Measurements from ENCODE around the gene KIR2DL3. TPM values are rescaled to one million over a fixed set of nuclear protein-coding genes. Genes with fewer than 3 reads are reported as not detected.

Gene KIR2DL3
- total RNA-seq, 4 donors from 2014 or later, result not detected

DNA sequence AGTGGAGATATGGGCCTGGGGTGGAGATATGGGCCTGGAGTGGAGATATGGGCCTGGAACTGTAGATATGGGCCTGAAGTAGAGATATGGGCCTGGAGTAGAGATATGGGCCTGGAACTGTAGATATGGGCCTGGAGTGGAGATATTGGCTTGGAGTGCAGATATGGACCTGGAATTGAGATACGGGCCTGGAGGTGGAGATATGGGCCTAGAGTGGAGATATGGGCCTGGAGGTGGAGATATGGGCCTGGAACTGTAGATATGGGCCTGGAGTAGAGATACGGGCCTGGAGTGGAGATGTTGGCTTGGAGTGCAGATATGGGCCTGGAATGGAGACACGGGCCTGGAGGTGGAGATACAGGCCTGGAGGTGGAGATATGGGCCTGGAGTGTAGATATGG is 13.7 kb upstream of the KIR2DL3 start:
- Histone ChIP-seq H3K4me1 (no peaks in the 10 kb centered on the region), H3K4me3 (no peak overlapping the region), H3K9me3 (peaks cover 0 to 9% of the 10 kb centered on the region in 2 donors), H3K36me3 (no peaks in the 10 kb centered on the region), H3K27ac (no peak overlapping the region), H3K27me3 (no peaks in the 10 kb centered on the region)
- TF ChIP-seq, protein P1, sequence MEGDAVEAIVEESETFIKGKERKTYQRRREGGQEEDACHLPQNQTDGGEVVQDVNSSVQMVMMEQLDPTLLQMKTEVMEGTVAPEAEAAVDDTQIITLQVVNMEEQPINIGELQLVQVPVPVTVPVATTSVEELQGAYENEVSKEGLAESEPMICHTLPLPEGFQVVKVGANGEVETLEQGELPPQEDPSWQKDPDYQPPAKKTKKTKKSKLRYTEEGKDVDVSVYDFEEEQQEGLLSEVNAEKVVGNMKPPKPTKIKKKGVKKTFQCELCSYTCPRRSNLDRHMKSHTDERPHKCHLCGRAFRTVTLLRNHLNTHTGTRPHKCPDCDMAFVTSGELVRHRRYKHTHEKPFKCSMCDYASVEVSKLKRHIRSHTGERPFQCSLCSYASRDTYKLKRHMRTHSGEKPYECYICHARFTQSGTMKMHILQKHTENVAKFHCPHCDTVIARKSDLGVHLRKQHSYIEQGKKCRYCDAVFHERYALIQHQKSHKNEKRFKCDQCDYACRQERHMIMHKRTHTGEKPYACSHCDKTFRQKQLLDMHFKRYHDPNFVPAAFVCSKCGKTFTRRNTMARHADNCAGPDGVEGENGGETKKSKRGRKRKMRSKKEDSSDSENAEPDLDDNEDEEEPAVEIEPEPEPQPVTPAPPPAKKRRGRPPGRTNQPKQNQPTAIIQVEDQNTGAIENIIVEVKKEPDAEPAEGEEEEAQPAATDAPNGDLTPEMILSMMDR (IDR thresholded peaks at IDR 0.05), result no peak
- intact Hi-C loops (cut with DNase I; ENCODE audit: low total_unique reads), result no loop called here
- no peak for DNase-seq

DNA sequence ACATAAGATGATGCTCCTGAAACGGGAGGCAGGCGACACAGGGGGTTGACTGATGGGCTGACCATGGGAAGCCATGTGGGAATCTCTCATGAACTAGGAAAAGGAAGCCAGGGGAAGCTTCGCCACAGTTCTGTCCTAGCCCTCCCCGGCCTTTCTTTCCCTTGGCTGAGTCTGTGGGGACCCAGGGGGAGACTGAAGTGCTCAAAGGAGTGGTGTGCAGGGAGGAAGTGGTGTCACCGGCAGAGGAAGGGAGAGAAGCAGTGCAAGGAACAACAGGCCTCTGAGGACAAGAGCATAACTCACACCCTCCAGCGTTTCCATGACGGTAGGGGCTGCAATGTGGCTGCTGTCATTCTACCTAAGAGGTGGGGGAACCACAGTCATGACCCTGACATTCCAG is 13.0 kb upstream of the KIR2DL3 start:
- H3K9me3 ChIP-seq, result peaks cover 0 to 9% of the 10 kb centered on the region in 2 donors
- no peak overlapping the region for H3K4me3 ChIP-seq
- H3K27ac ChIP-seq, result no peak overlapping the region
- DNase-seq, result no peak
- H3K36me3 ChIP-seq, result no peaks in the 10 kb centered on the region
- TF ChIP-seq, protein P1 (IDR thresholded peaks at IDR 0.05), result no peak
- no peak for TF ChIP-seq POLR2A (IDR thresholded peaks at IDR 0.05)
- intact Hi-C loops (cut with DNase I; ENCODE audit: low total_unique reads), result no loop called here
- H3K27me3 ChIP-seq, result no peaks in the 10 kb centered on the region
- no peaks in the 10 kb centered on the region for H3K4me1 ChIP-seq

DNA sequence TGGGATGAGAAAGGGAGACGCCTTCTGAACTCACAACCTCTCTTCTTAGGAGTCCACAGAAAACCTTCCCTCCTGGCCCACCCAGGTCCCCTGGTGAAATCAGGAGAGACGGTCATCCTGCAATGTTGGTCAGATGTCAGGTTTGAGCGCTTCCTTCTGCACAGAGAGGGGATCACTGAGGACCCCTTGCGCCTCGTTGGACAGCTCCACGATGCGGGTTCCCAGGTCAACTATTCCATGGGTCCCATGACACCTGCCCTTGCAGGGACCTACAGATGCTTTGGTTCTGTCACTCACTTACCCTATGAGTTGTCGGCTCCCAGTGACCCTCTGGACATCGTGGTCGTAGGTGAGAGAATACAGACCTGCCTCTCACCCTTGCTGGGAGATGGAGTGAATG is 10.8 kb upstream of the KIR2DL3 start:
- Histone ChIP-seq H3K9me3 (no peaks in the 10 kb centered on the region), H3K27me3 (no peaks in the 10 kb centered on the region), H3K36me3 (no peaks in the 10 kb centered on the region), H3K4me1 (no peaks in the 10 kb centered on the region), H3K27ac (no peak overlapping the region), H3K4me3 (no peak overlapping the region)
- intact Hi-C loops (cut with DNase I; ENCODE audit: low total_unique reads), result no loop called here
- no peak for DNase-seq
- TF ChIP-seq, protein P1 (IDR thresholded peaks at IDR 0.05), result no peak
- no peak for TF ChIP-seq POLR2A (IDR thresholded peaks at IDR 0.05)

DNA sequence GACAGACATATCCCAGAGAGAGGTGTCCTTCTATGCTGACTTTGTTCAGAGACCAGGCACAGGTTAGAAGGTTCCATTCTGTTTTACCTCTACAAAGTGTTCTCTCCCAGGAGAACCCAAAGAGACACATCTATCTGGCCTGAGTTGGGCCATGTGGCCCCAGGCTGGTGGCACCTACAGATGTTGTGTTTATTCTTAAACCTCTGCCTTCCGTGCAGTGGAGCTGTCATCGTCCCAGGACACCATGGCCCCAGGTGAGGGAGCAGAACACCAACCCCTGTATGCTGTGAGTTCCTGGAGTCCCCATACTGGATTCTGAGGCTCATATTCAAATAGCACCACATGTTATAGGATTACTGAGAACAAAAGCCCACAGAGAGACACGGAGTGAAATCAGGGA is 10.1 kb upstream of the KIR2DL3 start:
- DNase-seq, result no peak
- Histone ChIP-seq H3K4me1 (no peaks in the 10 kb centered on the region), H3K27ac (no peak overlapping the region), H3K9me3 (no peaks in the 10 kb centered on the region), H3K27me3 (no peaks in the 10 kb centered on the region), H3K36me3 (no peaks in the 10 kb centered on the region), H3K4me3 (no peak overlapping the region)
- TF ChIP-seq POLR2A (IDR thresholded peaks at IDR 0.05), result no peak
- TF ChIP-seq, protein P1 (IDR thresholded peaks at IDR 0.05), result no peak
- intact Hi-C loops (cut with DNase I; ENCODE audit: low total_unique reads), result no loop called here

DNA sequence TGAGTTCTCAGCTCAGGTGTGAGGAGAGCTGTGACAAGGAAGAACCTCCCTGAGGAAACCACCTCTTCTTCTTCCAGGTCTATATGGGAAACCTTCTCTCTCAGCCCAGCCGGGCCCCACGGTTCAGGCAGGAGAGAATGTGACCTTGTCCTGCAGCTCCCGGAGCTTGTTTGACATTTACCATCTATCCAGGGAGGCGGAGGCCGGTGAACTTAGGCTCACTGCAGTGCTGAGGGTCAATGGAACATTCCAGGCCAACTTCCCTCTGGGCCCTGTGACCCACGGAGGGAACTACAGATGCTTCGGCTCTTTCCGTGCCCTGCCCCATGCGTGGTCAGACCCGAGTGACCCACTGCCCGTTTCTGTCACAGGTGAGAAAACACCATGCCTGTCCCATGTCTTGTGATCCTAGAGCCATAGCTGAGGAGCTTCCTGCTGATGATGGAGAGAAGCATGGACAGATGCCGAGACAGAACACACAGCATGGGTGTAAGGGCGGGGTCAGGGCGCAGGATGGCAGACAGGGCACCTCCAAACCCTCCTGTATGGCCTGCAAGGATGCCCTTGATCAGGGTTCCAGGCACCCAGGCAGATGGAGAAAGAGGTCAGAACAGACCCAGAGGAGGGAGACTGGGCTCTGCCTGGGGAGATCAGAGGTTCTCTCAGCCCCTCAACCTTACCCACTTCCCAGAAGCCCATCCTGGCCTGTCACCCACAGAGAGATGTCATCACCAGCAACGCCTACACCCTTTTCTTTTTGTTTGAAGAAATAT is 8.7 kb upstream of the KIR2DL3 start:
- H3K4me1 ChIP-seq, result no peaks in the 10 kb centered on the region
- DNase-seq, result no peak
- H3K9me3 ChIP-seq, result no peaks in the 10 kb centered on the region
- H3K27ac ChIP-seq, result no peak overlapping the region
- no peak overlapping the region for H3K4me3 ChIP-seq
- no peaks in the 10 kb centered on the region for H3K36me3 ChIP-seq
- intact Hi-C loops (cut with DNase I; ENCODE audit: low total_unique reads), result no loop called here
- H3K27me3 ChIP-seq, result no peaks in the 10 kb centered on the region
- TF ChIP-seq, protein P1 (IDR thresholded peaks at IDR 0.05), result no peak
- TF ChIP-seq POLR2A (IDR thresholded peaks at IDR 0.05), result no peak
